Frontal cortex (tissue), 4 donors: Measurements from ENCODE around the gene SRGAP3. TPM values are rescaled to one million over a fixed set of nuclear protein-coding genes. Genes with fewer than 3 reads are reported as not detected.
A peak's percentile ranks its signal among the peaks of the same experiment; 100 is the strongest.

Source experiments
- DNase-seq, 2 donors: peaks; one replicate each; pipeline ENCODE4 v3.0.0; 2012; ENCODE audit warnings: low spot score in 2 of 2
- FAIRE-seq: peaks from 2 replicates; lab custom pipeline; 2012; peaks lifted over from hg19 to GRCh38; lab: Jason Lieb, UNC
- total RNA-seq: library from RNA; depleted of rRNA; stranded (reverse); fragments of >200 nt; gene quantifications from one replicate; pipeline ENCODE4 v1.2.3, GENCODE V29; 2014
- donor health status: control.
- donor health status: control.
- donor health status: control.

Gene SRGAP3
- total RNA-seq, 1 donor from 2014 or later: 58.3 TPM

DNA sequence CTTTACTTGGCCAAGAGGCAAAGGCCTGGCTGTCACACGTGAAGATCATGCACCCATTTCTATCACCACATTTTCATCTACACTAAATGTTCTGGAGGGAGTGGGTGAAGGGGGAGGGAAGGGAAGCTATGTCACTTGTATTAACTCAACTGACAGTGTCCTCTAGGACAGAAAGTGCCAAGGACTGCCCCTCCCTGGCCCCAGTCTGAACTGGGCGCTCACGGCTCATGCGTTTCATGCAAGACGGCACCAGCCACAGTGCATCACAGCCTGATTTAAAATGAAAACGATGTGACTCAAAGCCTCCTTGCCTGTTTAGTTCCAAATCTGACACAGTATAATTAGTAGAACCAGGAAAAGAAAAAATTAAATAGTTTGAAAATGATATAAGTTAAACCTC is 265.4 kb downstream of the SRGAP3 start:
- FAIRE-seq (no peak), DNase-seq (no peak)

DNA sequence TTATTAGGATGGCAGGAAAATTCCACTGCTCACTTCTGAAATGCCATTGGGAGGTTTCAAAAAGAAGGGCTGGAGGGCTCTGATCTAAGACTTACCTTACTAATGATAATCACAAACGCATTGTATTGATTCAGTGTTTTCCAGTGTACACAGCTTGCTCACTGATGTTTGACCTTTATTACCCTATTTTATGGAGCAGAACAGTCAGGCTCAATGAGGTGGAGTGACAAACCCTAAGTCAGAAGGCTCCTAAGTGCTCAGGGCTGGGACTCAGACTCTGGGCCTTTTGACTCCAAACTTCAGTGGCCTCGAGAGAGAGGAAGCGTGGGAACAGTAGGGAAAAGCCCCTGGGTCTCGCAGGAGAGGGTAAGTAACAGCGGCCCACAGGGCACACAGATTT is 265.9 kb downstream of the SRGAP3 start:
- FAIRE-seq: no peak
- no peak for DNase-seq

DNA sequence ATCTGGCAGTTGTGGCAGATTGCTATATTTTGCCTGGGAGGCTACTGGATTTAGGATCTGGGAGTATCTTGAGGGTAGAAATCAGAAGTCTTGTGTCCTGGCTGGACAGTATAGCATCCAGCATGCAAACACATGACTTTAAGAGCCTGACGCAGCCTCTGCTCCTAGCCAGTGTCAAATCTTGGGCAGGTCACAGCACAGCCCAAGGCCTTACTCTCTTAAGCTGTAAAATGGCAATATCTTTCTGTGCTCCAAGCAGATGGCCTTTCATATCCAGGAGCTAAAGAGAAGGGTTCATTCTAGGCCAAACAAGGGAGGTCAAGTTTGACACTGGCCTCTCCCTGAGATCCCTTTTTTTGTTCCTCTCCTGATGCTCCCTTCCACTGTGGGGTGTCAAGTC is 266.4 kb downstream of the SRGAP3 start:
- no peak for DNase-seq

DNA sequence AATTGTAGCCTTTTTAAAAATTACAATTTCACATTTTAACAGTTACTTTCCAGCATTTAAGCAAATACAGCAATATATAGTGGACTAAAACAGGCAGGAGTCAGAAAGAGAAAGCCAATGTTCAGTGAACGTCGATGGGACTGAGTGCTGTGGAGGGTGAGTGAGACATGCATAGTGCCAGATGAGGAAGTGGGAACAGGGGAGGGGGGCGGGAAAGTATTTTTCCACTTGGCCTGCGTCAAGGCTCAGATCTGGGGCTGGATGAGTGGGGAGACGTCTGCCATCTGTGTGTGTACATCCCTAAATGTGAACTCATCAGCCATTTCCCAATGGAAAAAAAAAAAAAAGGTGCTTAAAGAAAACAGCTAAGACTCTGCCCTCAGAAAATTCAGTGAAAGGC is 266.9 kb downstream of the SRGAP3 start:
- DNase-seq (no peak), FAIRE-seq (no peak)

More for the DNA sequence above, 266.4 kb downstream of the SRGAP3 start:
- no peak for FAIRE-seq

DNA sequence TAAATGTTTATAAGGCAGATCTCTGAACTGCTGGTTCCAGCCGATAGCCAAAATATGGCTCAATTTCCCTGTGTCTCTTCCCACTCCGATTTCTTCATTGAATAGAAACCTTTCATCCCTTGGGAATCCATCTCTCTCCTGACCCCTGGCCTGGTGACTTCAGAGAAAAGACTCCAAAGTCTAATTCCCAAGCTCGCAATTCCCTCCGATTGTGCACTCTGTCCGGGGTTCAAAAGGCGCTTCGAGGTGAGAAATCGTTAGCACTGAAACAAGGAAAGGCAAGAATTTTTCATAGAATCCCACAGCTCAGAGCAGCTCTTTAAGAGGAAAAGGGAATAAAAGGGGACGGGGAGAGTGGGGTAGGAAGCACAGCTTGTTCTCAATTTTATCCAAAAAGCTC is 267.7 kb downstream of the SRGAP3 start:
- FAIRE-seq (no peak), DNase-seq (no peak)

DNA sequence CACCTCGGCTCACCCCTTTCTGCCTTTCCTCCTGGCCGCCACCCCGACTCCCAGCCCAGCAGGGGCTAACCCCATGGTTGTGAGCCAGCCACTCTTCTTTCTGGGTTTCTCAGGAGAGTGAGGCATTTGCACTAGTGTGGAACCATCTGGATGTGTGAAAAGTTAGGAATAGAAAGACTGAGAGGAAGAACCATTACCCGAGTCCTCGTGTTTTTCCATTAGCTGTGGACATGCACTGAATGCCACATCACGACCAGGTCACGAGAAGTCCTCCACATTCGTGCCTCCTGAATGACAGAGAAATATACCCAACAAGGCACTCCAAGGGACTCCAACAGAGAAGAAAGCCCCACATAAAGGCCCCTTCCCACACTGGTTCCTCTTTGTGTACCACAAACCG is 268.1 kb downstream of the SRGAP3 start:
- no peak for FAIRE-seq
- no peak for DNase-seq

DNA sequence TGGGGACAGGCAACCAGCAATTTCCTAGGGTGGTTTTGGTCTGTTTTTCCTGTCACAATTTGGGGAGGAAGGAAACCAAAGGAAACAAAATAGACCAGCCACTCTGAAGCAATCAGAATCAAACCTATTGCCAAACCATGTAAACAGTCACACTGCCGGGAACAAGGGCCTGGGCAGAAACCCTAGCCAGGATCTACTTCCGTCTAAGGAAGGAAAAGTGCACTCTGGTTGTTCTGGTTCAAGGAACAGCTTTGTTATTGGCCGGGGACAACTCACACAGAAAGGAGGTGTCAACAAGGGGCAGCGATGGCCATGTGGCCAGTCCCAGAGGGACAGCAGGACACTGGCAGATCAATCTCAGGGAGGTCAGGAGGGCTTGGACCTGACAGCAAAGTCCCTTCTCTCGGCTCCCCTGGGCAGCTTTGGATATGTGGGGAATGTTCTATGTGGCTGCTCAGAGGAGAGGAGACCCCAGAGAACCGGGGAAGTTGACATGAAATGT is 268.6 kb downstream of the SRGAP3 start:
- FAIRE-seq: no peak
- no peak for DNase-seq

DNA sequence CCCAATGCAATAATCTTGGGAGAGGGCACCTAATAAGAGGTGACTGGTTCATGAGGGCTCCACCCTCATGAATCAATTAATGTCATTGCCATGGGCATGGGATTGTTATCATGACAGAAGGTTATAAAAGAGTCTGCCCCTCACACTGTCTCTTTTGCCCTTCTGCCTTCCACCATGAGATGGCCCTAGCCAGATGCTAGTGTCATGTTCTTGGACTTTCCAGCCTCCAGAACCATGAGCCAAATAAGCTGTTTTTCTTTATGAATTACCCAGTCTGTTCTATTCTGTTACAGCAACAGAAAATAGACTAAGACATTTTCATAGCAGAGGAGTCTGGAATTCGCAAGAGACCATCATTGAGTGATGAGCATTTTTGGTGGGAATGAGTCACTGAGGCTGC is 270.2 kb downstream of the SRGAP3 start:
- DNase-seq: no peak
- FAIRE-seq: no peak

DNA sequence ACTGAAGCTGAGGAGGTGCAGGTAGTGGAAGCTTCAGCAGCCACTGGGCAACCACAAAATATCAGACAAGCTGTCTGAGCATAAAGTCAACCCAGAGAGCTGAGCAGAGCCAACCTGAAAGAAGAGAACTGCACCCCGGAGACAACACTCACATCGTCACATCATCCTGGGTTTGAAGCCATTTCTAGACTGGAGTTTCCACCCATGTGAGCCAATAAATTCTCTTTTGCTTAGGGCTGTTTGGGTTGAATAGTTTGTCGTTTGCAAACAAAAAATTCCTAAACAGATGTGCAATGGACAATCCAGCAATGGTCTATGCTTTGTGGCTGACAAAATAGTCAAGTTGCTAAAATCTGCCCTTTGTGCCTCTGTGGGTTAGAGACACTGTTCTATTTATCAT is 270.9 kb downstream of the SRGAP3 start:
- FAIRE-seq (no peak), DNase-seq (no peak)

DNA sequence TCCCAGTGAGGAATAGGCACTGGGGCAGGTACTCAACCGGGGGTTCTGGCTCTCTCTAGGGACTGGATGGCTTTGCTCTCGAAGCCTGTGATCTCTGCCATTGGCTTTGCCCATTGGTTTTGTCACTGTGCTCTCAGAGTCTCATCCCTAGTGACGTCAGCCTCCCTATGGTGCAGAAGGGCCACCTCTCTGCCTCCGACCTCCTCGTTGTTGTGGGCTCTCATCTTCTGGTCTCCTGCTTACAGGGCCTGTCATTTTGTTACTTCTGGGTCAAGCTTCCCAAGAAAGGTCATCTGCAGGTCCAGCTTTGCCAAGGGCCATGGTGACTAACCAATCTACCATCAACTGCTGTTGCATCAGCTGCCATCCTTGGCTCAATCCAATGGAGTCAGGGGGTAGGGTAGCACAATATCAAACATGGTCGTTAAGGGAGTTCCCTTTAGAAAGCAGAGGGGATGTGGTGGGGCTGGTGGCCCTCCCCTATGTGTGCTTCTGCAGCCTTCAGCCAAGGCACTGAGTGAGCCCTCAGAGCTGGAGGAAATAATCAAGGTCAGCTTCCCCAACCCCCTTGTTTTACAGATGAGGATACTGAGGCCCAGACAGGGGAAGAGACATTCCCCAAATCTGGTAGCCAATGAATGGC is 272.8 kb downstream of the SRGAP3 start:
- no peak for FAIRE-seq

DNA sequence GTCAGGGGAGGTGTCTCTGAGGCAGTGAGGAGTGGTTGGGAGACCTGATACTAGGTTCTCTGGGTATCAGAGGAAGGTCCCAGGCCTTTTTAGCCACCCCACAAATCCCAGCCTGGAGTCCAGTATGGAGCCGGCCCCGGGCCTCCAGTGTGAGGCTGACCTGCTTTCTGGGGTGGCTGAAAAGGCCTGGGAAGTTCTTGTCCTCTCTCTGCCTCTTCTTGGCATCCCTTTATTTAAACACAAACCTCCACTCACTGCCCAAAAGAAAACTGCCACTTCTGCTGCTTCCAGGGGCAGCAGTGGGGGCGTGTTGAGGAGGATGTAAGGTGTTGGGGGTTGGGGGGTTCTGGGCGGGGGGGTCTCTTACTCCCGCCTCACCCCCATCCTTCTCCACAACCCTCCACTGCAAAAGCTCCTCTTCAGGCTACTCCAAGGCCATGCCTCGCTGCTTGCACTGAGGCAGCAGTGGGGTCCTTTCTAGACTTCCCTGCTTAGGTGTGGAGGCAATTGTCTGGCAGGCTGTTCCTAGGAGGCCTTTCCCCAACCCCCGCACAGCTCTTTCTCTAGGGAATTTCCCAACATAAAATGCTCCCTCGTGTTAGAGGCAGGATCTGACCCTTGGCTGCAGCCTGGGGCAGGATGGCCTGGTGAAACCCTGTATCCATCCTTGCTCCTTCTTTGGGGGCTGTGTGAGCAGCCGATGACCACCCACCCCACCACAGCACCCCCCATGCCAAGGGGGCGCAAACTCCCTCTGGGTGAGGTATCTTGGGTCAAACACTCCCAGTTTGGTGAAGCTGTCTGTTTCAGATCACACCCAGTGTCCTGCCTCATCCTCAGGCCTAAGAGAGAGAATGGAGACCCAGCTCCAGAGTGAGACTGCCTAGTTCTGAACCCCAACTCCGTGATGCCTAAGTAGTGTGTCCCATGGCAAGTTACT is 274.1 kb downstream of the SRGAP3 start:
- no peak for FAIRE-seq

More for the DNA sequence above, 272.8 kb downstream of the SRGAP3 start:
- DNase-seq: no peak

DNA sequence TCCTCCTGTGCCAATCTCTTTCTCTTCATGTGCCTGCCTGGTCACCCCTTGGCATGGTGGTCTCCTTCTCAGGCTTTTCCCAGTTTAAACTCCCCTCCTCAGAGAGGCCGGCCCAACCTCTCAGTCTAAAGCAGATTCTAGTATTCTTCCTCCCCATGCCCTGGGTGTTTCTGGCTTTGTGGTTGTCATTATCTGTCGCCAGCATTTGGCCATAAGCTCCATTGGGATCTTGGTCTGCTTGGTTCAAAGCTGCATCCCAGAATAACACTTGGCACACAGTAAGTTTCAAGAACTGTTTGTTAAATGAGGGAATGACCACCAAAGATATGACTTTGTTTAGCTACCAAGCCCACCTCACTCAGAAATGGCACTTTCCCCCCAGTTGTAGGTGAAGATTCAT is 275.0 kb downstream of the SRGAP3 start:
- DNase-seq (no peak), FAIRE-seq (no peak)

More for the DNA sequence above, 274.1 kb downstream of the SRGAP3 start:
- DNase-seq: no peak

DNA sequence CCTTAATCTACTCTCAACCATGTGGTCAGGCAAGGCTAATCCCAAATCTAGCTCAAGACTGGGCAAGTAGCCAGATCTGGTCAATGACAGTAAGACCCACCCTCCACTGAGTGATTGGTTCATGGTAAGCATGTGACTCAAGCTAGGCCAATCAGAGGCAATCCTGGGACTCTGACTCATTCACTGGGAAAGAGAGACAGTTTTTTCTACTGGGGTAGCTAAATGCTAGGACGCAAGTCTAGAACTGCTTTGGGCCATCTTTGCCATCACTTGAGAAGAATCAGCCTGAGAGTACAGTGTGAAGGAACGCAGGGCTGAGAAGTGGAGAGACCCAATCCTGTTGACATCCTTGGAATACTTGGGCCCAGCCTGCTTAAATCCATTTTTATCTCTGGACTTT is 276.8 kb downstream of the SRGAP3 start:
- no peak for FAIRE-seq
- no peak for DNase-seq

DNA sequence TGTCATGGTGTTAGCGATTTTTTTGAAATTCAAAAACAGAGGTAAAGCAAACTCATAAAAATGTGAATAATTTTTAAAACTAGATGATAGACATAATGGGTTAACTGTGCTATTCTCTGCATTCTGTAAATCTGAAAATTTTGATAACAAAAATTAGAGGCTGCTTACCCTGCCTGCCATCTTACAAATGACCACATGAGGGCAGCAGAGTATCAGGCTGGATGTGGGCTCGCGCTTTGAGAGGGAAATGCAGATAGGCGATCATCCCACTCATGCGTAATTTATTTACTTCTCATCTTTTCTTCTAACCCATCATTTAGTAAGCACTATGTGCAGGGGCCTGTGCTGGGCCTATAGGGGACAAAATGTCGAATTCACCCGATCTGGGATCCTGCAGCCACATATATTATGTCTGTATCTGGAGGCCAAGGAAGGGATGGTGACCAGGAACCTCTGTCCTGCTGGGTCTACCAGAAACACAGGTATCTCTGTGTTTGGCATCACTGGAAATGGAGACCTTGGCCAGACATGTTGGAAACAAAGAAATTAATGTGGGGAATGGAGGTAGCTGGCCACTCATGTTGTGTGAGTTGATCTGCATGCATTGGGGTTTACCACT is 278.4 kb downstream of the SRGAP3 start:
- DNase-seq (peak in 1 of 2 donors; percentile 58), FAIRE-seq (peak; percentile 58)

DNA sequence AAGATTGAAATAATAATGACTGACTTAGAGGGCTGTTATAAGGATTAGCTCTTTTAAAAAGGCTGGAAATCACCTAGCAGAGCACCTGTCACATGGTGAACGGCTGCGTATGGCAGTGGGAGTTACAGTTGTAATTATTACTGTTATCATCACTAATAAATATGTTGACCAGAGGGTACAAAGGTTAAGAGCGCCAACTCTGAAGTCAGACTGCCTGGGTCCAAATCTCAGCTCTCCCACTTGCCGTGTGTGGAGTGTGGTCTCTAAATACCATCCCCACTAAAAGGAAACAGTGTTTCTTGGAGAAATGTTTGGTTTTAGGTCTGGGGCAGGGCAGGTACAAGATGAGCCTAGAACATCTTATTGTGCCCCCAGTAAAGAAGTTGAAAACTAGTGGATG is 280.2 kb downstream of the SRGAP3 start:
- no peak for DNase-seq
- FAIRE-seq: no peak

DNA sequence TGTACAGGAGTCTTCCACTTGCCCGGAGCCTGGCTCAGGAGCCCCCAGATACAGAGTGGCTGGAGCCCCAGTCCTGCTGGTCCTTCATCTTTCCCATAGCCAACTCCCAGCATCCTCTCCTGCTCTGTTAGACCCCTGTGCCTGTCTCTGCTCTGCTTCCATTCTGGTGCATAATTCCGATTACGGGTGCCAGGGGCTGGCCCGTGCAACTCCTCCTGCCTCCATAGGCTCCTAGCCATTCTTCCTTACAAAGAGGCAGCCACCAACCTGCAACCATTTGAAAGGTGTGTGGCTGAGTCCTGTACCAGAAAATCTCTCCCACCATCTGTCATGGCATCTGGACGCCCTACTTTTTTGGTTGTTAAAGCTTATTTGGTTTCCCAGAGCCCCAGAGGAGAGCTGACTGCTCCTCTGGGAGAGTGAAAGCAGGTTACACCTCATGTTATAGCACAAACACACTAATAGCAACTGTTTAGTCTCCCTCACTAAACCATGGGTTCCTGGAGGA is 281.0 kb downstream of the SRGAP3 start:
- no peak for FAIRE-seq
- no peak for DNase-seq

DNA sequence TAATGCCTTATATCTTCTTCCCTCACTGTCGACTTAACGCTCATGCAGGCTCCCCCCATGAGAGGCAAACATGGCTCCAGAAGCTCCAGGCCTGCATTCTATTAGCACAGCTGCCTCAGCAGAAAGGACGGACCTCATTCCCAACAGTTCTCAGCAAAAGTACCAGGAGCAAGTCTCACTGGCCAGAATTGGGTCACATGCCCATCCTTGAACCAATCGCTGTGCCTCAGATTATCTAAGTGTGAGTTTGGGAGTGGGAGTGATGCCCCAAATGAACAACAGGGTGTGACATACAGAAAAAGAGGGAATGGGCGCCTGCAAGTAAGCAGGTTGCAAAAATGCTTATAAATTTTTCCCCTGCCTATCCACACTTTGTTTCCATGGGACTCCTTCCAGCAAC is 281.9 kb downstream of the SRGAP3 start:
- FAIRE-seq (no peak), DNase-seq (no peak)

DNA sequence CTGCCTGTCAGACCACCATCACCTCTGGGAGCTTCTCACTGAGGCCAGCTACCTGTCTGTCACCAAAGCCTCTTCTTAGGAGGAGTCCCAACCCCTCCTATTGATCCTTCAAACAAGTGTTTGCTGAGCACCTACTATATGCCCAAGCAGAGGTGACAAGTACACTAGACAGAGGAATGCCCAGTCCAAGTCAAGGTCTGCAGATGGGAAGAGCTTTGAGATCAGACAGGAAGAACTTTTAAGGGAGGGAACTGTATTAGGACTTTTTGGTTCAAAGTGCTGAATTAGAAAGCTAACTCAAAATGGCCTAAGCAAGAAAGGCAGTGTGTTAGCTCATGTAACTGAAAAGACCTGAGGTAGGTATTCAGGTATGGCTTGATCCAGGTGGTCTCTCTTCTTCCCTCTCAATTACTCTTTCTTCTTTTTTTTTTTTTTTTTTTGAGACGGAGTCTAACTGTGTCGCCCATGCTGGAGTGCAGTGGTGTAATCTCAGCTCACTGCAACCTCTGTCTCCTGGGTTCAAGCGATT is 282.6 kb downstream of the SRGAP3 start:
- FAIRE-seq (no peak), DNase-seq (no peak)

DNA sequence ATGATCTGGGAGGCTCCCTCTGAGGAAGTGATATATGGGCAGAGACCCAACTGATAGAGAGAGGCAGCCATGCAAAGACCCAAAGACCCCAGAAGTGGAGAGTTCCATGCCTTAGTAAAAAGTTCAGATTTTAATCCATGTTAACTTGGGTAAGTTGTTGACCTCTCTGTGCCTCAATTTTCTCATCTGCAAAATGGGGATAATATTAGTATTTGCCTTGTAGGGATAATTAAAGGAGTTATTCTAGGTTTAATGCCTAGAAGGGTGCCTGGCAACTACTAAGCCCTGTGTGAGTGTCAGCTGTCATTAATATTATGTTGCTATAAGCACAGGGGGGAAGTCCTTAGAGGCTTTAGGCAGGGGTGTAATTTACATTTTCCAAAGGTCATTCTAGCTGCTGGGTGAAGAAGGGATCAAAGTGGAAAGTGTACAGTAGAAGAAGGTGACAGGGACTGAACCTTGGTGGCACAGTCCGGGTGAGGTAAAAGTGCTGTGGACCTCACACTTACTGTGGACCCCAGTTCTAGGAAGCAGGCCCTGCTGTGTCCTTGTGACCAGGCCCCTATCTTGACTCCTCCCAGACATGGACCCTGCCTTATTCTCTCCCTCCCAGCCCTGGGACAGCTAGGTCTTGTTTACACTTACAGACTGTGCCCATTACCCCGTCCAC is 283.2 kb downstream of the SRGAP3 start:
- FAIRE-seq (no peak), DNase-seq (no peak)
